NCI-H1417 (cell line): ENCODE data around the gene NUDCD2.

Experiments
- DNase-seq, 3 experiments: peaks; one replicate each; lab custom pipeline; 2025; lab: John Stamatoyannopoulos, UW

The NUDCD2 gene, protein sequence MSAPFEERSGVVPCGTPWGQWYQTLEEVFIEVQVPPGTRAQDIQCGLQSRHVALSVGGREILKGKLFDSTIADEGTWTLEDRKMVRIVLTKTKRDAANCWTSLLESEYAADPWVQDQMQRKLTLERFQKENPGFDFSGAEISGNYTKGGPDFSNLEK

DNA sequence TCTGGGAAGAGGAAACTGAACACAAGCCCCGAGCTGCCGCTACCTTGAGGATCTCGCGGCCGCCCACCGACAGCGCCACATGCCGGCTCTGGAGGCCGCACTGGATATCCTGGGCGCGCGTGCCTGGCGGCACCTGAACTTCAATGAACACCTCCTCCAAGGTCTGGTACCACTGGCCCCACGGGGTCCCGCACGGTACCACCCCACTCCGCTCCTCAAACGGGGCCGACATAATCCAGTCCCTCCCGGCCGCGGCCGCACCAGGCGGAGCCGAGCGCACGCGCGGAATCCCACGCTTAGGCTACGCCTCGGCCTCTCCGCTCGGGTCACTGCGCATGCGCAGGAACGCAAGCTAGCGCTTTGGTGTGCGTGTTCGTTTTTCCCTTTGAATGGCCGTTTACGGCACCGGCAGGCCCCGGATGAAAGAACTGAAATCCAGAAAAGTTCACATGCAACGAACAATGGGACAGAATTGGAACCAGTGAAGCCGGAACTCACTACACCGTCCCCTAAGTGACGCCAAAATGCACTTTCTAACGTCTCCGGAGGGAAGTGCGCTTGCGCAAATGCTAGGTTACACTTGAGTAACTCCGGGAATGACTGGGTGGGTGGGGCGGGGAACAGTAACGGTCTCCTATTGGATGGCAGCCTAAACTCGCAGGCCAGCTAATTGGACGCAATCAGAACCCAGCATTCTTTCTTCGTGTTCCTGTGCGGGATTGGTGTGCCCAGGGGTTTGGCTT, at the start of gene NUDCD2:
TSS of gene NUDCD2 (minus strand) at position 284 of the 743 bp plus-strand sequence. CDS start at position 232, 52 bp downstream.
- peak; percentile 96 to 98 (median 98) for DNase-seq

DNA sequence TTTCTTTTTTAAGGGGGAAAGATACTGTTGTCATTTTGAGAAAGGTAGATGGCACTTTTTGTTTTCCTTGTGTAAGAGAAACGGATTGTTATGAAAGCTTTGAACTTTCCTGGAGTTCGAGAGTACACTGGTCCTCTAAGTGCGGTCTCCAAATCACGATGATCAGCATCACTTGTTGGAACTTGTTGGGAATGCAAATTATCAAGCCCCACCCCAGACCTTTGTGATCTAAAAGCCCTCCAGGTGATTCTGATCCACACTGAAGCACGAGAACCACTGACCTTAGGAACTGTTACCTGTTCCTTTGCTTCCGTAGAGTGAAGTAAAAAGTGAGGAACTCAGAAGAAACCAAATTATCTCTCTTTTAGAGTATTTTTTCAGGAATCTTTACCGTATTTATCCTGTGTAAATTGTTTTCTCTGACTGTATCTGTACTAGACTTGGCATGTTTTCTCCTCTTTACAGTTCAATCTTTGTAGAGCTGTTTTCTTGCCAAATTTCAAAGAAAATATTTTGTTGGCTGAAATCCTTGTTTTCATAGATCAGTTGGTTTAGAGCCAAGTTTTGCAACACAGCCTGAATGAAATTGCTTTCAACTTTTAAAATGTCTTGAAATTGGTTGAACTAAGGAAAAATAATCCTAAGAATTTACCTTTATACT, 49.5 kb upstream of the NUDCD2 start:
- peak in 1 of 3 experiments; percentile 4 for DNase-seq

DNA sequence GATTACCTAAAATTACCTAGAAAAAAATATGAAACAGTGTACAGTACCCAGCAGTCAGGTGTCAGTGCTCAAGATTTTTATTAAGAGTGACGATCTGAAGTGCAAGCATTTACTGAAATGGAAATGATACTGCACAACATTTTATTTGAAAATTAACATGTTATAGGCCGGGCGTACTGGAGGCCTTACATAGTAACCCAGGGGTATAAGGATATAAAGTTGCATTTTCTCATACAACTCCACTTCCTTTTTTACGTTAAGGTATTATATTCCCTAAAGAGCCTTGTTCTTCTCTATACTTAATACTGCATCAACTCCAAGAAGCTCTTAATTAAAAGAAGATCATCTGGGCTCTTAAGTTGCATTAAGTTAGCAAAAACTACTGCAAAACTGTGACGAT, 48.9 kb upstream of the NUDCD2 start:
- no peak for DNase-seq

DNA sequence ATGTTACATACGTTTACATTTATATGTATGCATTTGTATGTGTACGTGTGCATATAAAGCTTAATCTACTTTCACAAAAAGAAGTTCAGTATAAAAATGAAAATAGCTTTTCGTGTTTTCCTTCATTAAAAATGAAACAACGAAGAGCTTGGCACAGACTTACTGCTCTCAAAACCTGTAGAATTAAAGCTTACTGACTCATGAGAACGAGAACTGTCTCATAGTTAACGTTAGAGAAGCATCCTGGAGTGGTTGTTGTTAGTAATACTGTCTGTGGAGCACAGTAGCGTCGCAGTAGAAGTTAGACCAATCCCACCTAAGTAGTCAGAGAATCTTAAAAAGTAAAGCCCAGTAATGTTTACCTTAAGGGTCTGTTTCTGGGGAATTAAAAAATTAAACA, 46.8 kb upstream of the NUDCD2 start:
- peak in 1 of 3 experiments; percentile 2 for DNase-seq

DNA sequence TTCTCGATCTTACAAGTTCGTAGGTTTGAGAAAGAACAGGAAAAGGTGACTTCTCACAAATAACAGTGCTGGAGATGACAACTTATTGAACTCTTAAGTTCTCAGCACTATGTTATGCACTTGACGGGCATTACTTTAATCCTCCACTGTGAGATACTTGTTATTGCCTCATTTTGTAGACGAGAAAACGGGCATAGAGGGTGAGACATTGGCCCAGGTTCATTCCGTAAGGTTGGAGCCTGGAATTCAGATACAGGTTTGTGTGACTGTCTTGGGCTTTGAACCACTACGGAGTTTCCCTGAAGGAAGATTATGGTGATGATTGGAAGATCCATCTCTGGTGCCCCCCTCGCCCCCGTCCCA, 46.2 kb upstream of the NUDCD2 start:
- no peak for DNase-seq

DNA sequence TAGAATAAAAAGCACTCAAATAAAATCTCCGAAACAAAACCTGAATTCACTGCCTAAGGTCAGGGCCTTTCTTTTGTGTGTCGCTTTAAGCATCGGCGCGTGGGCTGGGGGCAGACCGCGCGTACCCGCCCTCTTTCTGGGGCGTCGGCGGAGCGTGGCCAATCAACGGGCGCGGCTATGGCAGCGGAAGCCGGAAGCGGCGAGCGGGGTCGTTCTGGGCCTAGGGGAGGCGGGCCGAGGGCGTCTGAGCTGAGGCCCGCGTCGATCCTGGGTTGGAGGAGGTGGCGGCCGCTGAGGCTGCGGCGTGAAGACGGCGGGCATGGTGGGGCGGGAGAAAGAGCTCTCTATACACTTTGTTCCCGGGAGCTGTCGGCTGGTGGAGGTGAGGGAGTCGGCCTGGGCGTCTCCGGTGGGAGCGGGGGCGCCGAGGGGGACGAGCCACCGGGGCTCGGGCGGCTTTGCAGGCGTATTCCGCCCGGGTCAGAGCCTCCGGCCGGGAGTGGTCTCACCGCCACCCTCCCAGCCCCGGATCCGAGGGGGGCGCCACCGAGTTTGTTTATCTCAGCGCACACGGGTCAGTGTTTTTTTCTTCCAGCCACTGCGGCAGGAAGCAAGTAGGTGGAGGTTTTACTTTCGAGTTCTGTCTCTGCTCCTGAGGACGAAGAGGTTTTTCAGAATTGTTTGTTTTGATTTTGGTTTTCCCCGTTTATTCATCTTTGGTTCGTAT, 45.6 kb upstream of the NUDCD2 start, which contains the start of gene MAT2B:
TSS of gene MAT2B (plus strand) at position 252 of the 727 bp plus-strand sequence. CDS start at position 320, 68 bp downstream.
- peak; percentile 90 to 93 (median 92) for DNase-seq

DNA sequence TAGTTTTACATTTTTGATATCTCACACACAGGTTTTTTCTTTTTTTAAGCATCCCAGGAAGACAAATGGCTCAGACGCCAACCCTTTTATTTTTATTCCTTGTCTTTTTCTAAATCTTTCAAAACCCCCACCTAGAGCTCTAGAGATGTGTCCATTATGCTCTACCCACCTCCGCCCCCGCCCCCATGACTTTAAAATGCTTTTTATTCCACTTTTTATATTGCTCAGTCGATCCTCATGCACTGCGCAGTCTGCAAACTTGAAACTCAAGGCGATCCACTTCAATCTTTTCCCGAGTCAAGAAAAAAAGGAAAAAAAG, 45.1 kb upstream of the NUDCD2 start:
- DNase-seq = no peak

DNA sequence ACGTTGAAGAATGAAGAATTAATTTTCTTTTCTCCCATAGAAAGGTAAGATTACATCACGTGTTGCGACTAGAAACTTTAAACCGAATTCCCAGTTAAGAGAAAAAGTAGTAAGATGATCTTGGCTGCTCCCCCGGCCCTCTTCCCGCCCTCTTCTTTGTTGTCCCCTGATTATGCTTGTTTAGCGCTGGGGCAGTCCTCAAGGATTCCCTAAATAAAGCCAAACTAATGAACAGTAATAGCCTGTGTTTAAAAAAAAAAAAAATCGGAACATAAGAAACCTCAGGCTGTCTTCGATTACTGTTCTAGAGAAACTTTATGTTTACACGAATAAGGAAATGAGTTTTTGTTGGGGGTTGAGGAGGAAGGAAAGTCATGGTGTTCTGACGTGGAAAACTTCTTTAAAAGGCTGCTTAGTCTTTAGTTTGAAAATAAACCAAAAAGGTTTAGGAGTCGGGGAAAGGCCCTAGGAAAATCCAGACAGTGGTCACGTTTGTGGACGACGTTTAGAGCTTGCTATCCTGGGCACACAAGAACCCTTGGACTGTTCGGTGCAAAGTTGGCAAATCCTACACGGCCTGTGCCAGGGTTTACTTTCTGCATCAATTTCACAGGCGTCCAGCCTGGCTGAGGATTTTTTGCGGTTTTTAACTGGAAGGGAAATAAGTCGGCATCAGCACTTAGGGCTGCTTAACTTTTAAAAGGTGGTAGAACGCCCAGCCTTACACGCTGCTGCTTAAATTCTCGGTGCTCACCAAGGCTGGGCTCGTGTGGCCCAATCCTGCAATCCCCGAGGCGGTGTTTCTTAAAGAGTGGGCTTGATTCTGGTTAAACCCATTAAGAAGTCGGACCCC, 44.4 kb upstream of the NUDCD2 start:
- DNase-seq = peak in 1 of 3 experiments; percentile 61

DNA sequence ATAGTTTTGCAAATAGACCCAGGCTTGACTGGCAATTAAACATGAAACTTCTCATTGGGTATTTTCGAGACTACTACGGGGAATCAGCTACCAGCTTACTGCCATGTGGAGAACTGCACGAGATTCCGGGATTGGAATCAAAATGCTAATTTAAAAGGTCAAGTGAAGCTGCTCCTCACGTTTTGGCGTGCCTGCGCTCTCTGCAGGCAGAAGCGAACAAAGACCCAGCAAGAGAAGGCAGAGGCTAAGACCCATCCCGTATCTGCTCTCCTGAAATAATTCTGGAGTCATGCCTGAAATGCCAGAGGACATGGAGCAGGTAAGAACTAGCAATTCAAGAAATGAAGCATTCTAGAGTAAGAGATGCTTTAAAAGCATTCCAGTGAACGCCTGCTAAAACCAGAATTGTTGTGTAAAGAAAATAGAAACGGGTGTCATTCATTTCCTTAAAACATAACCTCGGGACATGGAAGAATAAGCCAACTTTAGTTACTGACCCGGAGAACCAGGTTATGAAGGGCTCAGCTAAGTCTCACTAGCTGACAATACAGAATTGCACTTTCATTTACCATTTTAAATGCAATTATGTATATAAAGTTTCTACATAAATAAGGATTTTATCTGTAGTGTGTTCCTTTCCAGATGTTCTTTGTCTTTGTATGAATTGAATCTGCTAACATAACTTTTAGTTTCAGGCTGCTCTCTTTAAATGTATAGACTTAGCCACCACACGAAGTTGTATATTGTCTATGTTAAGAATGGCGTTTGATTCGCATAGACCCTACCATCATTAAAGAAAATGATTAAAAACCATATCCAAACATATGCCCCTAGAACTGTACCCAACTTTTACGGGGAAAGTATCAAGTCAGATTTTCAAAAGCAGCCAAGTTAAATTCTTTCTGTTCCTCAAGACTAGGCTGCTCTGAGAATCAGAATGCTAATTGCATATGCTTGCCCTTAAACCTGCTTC, 43.5 kb upstream of the NUDCD2 start:
- no peak for DNase-seq

DNA sequence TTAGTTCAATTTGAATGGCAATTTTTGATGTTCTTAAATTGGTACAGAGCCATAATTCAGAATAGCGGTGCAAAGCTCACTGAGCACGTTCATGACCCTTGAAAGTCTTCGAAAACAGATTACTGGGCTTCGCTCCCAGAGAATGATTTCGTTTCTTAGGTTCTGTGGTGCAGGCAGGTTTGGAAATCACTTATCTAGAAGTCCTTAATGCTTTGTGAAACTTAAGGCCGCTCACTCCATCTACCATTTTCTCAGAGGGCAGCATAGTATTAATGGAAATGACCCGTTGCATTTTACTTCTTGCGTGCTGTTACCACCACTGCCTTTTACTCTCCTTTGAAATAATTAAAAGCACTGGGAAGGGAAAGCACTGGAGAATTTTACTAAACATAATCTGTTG, 42.6 kb upstream of the NUDCD2 start:
- DNase-seq = no peak

DNA sequence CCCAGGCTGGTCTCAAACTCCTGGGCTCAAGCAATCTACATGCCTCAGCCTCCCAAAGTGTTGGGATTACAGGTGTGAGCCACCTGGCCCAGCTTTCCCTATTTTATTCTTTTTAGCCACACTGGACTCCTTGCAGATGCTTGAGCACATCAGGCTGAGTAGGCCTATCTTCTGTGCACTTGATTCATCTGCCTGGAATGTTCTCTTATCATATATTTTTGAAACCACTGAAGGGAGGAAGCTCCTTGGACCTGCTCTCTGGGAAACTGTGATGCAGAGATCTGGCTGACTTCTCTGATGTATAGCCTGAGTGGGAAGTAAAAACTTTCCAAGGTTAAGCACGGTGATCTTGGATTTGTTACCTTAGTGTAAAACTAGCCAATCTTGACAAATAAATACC, 39.0 kb upstream of the NUDCD2 start:
- DNase-seq = no peak

DNA sequence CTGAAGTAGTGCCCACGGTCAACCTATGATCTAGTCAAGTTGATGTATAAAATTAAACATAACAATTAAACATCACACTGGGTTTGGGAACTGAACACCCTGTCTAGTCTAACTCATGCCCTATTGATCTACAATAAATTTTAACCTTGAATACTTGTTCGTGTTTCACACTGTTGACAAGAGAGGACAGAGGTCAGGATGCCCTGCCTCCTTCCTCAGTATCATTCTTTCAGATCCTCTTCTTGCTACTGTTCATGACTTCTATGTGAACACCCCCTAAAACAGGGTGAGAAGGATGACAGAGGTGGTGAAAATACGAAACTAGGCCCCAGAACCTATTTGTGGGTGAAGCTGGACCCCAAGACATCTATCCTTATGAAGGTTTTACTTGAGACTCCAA, 37.4 kb upstream of the NUDCD2 start:
- DNase-seq = no peak

DNA sequence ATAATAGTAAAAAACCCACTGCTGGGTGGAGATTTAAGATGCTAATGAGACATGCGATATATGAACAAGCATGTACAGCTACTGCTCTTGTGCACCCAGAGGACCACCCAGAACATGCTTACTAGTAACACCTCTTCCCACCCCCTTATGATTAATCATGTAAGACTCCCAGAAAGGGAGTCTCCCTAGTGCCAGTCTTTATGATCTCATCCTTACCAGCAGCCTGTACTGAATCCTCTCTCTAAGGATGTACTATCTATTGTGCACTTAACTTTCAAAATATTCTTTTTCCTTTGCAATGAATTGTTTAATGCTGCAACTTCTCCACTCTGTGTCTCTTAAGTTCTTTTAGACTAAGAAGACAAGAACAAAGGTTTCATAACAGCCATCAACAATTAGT, 36.4 kb upstream of the NUDCD2 start:
- DNase-seq = no peak

DNA sequence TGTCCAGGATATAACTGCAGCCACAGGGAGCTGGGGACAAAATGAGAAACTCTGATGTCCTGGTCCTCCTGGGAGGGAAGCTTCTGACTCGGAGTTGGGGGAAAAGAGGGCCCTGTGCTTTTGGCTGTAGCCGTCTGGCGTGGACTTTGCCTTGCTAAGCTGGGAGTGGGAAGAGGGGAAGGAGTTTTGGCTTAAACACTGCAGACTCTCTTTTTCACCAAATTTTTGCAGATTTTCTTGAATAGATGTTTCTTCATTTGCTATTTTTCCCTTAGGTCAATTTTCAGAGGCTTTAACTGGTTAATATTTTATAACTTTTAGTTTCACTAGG, 29.8 kb upstream of the NUDCD2 start:
- DNase-seq = no peak

DNA sequence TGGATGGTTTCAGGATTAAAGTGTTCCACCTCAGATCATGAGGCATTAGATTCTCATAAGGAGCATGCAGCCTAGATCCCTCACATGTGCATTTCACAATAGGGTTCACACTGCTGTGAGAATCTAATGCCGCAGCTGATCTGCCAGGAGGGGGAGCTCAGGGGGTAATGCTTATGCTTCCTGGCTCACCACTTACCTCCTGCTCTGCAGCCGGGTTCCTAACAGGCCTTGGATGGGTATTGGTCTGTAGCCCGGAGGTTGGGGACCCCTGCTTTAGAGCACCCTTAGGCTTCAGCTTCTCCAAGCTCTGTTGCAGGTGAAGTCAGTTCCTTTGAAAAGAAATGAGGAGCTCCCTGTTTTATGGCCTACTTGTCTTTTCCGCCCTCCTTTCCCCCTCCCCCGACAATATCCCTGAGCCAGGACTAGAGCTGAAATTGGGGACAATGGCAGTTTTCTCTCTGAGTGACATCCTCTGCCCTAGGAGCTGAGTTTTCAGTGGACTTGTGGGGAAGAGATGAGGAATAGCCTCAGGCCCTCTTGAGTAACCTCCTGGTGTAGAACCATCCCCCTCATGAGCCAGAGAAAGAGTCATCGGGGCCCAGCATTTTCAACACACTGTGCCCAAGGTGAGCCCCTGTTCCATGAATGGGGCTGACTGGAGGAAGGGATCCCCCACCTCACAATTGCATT, 29.3 kb upstream of the NUDCD2 start:
- DNase-seq = no peak

DNA sequence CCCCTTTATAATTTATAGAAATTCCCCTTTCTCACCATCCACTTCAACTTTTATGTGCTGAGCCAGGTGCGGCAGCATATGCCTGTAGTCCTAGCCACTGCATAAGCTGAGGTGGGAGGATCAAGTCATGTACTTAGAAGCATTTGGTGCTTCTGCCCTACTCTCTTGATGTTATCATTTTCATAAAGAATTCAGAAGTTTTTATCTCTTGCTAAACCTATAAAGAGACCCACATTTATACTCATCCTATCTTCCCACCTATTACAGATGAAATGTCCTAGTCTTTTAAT, 19.0 kb upstream of the NUDCD2 start:
- no peak for DNase-seq

DNA sequence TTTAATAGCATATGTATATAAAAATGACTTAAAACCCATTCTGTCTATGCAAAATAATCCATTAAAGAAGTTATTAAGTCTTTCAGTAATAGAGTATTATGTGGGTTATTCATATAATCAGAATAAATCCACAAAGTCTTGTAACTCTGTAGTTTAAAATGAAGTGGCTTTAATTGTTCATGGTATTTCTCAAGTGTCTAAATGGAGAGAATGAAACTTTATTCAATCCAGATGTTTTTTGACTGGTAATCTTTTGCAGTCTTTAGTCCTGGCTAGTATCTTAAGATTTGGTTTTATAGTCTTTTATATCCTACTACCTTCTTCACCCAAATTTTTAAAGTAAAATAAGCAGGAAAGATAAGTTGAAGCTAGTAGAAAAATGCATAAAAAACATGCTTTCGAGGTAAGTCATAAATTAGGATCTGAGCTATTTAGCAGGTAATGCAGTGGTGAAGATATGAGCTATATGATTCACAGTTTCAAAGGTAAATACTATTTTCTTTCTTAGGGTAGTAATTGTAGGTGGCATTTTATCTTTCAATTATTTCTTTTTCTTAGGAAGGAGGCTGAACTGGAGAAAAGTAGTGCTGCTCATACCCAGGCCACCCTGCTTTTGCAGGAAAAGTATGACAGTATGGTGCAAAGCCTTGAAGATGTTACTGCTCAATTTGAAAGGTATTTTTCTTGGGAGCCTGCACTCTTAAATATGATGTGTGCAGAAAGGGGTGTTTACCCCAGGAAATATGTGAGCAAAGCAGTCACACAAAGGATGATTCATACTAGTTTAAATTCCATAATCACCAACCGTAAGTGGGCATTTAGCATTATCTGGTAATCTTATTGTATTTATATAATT, 18.5 kb upstream of the NUDCD2 start:
- no peak for DNase-seq

DNA sequence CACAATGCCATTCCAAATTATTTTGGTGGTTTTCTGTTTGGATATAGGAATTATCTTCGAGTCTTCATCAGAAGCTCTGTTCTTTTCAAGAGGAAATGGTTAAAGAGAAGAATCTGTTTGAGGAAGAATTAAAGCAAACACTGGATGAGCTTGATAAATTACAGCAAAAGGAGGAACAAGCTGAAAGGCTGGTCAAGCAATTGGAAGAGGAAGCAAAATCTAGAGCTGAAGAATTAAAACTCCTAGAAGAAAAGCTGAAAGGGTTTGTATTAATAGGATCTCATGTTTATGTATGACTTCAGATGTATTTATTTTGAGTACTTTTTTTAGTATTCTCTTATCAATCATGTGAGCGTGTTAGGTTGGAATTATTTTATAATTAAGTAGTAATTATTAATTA, 15.5 kb upstream of the NUDCD2 start:
- DNase-seq = no peak

DNA sequence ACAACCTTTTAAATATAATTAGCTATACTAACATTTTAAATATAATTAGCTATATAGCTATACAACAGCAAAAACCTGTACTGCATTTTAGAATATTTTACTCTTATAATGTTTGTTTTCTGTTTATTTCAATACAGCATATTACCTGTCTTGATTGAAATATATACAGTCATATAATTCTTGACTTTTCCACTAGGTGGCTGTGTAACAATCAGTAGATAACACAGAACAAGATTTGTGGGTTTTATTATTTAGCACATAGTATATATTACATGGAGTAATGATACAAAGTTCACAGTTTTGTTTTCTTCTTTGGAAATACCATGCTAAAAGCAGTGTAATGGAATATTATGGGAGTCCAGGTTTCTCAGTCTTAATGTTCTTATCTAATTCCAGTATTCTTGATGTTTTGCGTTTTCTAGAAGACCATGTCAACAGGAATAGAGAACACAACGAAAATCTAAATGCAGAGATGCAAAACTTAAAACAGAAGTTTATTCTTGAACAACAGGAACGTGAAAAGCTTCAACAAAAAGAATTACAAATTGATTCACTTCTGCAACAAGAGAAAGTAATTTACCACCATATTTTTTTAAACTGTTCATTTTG, 13.8 kb upstream of the NUDCD2 start:
- peak in 2 of 3 experiments; percentile 2 to 3 for DNase-seq
